ENCODE measurements around the gene RICTOR. TPM values are rescaled to one million over a fixed set of nuclear protein-coding genes. Genes with fewer than 3 reads are reported as not detected.

Gene RICTOR
- total and polyA plus RNA-seq, 12 donors: 3.1 to 88.3 (median 45.5) TPM

GRCh38 chr5:38979535-38979934, 94.7 kb downstream of the RICTOR start:
- Histone ChIP-seq H3K4me1 (no peaks in the 10 kb centered on the region), H3K9me3 (no peaks in the 10 kb centered on the region), H3K27ac (no peak overlapping the region), H3K27me3 (no peaks in the 10 kb centered on the region), H3K36me3 (peaks cover 0 to 86% (median 12%) of the 10 kb centered on the region in 9 donors), H3K4me3 (no peak overlapping the region)
- DNase-seq (no peak), ATAC-seq (no peak)
- intact Hi-C loops (cut with DNase I): no loop called here
- TF ChIP-seq CTCF (IDR thresholded peaks at IDR 0.05): no peak
- WGBS, 2 donors: 85 to 88% methylated on average over 2 of the region's 2 CpGs

GRCh38 chr5:38978036-38978435, 96.2 kb downstream of the RICTOR start:
- DNase-seq (no peak), ATAC-seq (no peak)
- Histone ChIP-seq H3K4me1 (no peaks in the 10 kb centered on the region), H3K9me3 (no peaks in the 10 kb centered on the region), H3K27me3 (no peaks in the 10 kb centered on the region), H3K36me3 (peaks cover 0 to 92% (median 12%) of the 10 kb centered on the region in 9 donors), H3K27ac (no peak overlapping the region), H3K4me3 (no peak overlapping the region)
- TF ChIP-seq CTCF (IDR thresholded peaks at IDR 0.05): no peak
- intact Hi-C loops (cut with DNase I): no loop called here

GRCh38 chr5:38968665-38969064, 105.5 kb downstream of the RICTOR start:
- Histone ChIP-seq H3K4me1 (no peaks in the 10 kb centered on the region), H3K27me3 (no peaks in the 10 kb centered on the region), H3K4me3 (no peak overlapping the region), H3K9me3 (no peaks in the 10 kb centered on the region), H3K36me3 (peaks cover 0 to 97% (median 30%) of the 10 kb centered on the region in 9 donors), H3K27ac (no peak overlapping the region)
- ATAC-seq: no peak
- no peak for DNase-seq
- no peak for TF ChIP-seq CTCF (IDR thresholded peaks at IDR 0.05)
- intact Hi-C loops (cut with DNase I): no loop called here
- 91 to 96% methylated on average over 5 of the region's 5 CpGs for WGBS, 2 donors

- WGBS, 2 donors: 94 to 96% methylated on average over 2 of the region's 2 CpGs
- H3K4me1 ChIP-seq: no peaks in the 10 kb centered on the region
- DNase-seq: no peak
- no peak overlapping the region for H3K27ac ChIP-seq
- intact Hi-C loops (cut with DNase I): no loop called here
- peaks cover 0 to 100% (median 62%) of the 10 kb centered on the region in 9 donors for H3K36me3 ChIP-seq
- H3K9me3 ChIP-seq: no peaks in the 10 kb centered on the region
- no peaks in the 10 kb centered on the region for H3K27me3 ChIP-seq
- no peak for ATAC-seq
- TF ChIP-seq CTCF (IDR thresholded peaks at IDR 0.05): no peak
- H3K4me3 ChIP-seq: no peak overlapping the region
These were observed 112.5 kb downstream of the RICTOR start for GRCh38 chr5:38961691-38962090.
